Measurements from ENCODE around the gene ALDH3B1.

- no peak for TF ChIP-seq CTCF (conservative IDR thresholded peaks at IDR 0.05; ENCODE audit: low read length)
- no peak for TF ChIP-seq EZH2phosphoT487 (IDR thresholded peaks at IDR 0.05; ENCODE audit: borderline replicate concordance)
These were observed 14.1 kb upstream of the ALDH3B1 start for GRCh38 chr11:67996051-67996450.
